EH (cell line): ENCODE results near the gene PKDREJ.
A peak's percentile ranks its signal among the peaks of the same experiment; 100 is the strongest.
"Not testable (repeated sequence)": the region's sequence is repeated elsewhere in the genome, so short reads cannot be mapped to it uniquely, and the experiment has no call there.

Source experiments
- DNase-seq: peaks from one replicate; pipeline ENCODE4 v3.0.0-alpha.2; 2015; ENCODE audit warnings: low read depth

Gene PKDREJ

DNA sequence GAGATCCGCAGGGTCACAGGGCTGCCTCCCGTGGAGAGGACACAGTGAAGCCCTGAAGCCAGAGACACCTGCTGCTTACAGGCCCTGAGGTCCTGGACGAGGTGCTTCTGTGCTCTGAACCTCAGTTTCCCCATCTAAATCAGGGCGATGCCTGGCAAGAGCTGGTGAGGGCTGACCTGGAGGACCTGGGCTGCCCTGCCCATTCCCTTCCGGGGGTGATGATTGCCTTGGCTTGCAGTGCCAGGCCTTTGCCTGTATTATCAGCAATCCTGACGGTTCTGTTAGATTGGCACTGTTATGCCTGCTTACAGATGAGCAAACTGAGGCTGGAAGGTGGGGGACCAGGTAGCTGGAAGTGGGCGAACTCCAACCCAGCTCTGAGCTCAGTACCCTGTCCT, 25.7 kb upstream of the PKDREJ start:
- no peak for DNase-seq

- DNase-seq, result no peak
These were observed 25.0 kb upstream of the PKDREJ start for GRCh38 chr22:46287873-46288751.

DNA sequence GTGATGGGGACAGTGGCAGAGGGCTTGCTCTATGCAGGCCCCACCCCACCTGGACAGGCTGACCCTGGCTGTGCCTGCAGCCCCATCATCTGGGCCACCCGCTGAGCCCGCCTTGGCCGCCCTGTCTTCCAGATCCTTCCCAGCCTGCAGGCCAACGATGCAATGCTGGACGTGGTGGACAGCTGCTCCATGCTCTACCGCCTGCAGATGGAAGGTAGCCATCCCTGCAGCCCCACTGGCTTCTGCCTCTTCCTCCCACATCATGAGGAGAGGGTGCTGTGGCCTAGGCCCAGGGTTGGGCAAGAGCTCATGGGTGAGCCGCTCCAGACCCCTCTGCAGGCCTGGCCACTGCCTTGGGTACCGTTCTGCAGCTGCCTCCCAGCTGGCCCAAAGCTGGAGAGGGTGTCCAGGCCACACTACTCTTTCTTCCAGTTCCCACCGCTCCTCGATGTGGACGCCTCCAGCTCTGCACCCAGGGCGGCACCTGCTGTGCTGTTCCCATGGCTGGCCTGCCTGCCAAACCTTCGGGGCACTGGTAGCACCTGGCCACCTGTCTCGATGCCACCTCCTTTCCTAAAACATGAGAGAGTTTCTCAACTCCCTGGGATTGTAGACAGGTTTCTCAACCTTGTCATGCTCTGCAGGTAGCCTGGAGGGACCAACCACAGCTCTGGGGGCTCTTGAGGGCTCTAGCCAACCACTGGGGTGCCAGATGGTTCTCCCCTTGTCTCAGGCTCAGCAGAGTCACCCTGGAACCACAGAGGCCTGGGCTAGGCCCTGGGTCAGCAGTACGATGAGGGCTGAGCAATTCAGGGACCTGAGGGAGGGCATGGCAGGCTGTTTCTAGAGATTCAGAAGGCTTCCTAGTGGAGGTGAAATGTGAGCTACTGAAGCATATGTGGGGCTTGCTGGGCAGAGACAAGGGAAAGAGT, 24.1 kb upstream of the PKDREJ start:
- DNase-seq, result no peak

DNA sequence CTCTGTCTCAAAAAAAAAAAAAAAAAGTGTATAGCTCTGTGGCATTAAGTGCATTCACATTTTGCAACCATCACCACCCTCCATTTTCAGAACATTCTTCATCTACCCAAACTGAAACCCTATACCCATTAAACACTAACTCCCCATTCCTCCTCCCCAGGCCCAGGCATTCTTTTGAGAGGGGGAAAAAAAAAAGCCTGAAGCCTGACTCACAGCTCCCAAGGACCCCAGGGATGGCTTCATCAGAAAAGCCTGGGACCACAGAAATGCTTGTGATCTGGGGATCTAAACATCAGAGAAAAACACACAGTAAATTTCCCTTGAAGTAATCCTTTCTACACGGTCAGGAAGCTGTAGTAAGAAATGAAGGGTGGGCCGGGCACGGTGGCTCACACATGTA, 22.9 kb upstream of the PKDREJ start:
- DNase-seq, result peak; percentile 23

GRCh38 chr22:46281866-46282678, 18.9 kb upstream of the PKDREJ start:
- DNase-seq, result no peak

DNA sequence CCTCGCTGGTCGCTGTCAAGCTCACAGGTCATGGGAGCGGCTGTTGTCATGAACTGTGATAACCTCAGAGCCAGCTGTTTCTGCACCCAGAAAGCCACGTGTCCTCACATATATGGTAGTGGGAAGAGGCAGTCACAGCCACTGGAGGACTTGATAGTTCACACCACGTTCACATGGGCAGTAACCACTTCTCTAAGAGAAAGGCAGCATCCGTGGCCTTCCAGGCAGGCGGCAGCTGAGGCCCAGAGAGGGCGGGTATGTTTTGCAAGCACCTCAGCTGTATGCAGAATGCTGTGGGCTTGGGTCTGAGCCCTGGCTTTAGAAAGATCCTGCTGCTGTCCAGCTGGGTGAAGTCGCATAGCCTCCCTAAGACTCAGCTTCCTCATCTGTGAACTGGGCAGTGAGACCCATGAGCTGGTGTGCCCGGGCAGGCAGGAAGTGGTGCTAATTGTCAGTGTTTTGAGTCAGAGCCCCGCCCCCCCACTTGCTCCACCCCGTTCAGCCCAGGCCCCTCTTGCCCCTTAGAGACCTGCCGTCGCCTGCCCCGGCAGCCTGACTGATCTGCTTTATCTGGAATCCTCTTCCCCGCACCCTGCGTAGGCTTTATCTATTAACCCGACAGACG, 18.0 kb upstream of the PKDREJ start:
- no peak for DNase-seq

- DNase-seq, result no peak
These were observed 17.1 kb upstream of the PKDREJ start for GRCh38 chr22:46280063-46280817.

DNA sequence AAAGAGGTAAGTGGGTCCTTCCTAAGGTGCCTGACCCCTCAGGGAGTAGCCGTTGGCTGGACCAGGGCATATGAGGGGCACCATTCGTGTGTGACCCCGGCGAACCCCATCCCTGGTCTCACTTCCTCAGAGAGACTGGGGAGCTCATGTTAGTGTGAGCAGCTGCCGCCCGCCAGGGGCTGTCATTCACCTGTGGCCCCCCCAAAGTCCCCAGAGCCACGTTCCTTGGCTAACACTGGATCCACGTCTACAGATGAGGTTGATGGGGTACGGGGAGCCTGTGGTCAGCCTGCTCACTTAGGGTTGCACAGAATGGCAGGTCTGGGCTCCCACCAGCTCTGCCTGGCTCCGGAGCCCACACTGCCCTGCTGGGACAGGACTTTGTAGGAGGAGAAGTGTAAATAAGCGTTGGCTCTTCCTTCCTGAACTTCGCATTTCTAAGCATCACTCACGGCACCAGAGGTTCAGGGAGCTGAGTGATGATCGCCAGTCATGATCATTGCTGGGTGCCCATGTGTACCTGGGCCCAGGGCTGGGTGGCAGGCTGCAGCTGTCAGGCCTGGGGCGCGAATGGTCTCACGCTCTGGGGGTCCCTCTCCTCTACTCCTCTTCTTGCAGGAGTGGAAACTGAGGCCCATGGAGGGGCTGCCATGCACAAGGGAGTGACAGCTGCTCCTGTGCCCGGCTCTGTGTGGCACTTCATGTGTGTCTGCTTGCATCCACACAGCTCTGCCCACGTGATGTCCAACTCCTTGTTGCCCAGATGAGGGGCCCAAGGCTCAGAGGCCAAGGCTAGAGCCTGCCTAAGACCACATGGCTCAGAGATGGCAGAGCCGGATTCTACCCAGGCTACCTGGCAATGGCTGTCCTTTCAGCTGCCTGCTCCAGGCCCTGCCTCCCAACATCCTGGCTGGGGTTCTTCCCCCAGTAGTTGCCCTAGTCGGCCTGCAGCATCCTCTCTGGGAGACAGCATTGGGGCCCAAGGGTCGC, 15.8 kb upstream of the PKDREJ start:
- no peak for DNase-seq

- DNase-seq, result no peak
These were observed 13.4 kb upstream of the PKDREJ start for GRCh38 chr22:46276563-46276962.

- peak; percentile 20 for DNase-seq
These were observed 12.4 kb upstream of the PKDREJ start for GRCh38 chr22:46275455-46276122.

- DNase-seq, result no peak
These were observed 11.2 kb upstream of the PKDREJ start for GRCh38 chr22:46274381-46274780.

DNA sequence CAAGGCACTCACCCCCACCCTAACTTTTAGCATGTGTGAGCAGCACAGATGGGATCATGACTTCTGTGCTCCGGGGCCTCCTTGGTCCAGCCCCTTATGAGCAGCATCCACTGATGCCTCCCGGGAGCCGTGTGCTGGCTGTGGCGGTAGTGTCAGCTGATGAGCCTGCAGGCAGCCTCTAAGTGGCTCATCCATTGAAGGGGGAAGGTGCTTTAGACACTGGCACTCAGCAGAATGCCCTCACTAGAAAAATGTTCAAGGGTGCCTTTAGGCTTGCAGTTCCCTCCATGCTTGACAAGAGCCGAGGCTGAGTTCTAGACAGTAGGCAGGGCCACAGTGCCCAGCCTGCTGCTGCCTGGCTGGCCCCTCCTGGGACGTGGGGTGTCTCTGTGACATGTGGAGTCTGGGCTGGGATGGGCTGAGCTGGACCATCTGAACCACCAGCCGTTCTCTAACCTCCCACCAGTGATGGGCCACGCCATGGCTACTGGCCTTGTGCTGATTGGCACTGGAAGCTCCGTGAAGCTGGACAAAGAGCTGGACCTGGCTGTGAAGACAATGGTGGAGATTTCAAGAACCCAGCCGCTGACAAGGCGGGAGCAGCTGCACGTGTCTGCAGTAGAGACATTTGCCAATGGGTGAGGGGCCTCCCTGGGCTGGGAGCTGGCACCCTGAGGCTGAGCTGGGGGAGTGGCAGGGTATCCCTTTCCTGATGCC, 10.4 kb upstream of the PKDREJ start:
- DNase-seq, result no peak

GRCh38 chr22:46272762-46273431, 9.8 kb upstream of the PKDREJ start:
- no peak for DNase-seq

DNA sequence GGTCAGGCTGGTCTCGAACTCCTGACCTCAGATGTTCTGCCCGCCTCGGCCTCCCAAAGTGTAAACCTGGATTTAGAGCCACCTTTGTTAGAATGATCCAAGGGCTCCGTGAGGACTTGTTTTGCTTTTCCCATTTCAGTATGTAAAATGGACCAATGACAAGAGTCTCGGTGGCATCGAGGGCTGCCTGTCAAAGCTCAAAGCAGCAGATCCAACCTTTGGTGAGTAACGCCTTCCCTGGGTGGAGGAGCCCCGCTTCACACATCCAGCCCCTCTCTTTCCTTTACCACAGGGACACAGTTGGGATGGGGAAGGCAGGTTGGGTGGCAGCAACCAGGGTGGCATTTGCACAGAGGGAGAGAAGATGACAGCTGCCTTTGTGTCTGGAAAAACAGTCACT, 9.1 kb upstream of the PKDREJ start:
- no peak for DNase-seq

DNA sequence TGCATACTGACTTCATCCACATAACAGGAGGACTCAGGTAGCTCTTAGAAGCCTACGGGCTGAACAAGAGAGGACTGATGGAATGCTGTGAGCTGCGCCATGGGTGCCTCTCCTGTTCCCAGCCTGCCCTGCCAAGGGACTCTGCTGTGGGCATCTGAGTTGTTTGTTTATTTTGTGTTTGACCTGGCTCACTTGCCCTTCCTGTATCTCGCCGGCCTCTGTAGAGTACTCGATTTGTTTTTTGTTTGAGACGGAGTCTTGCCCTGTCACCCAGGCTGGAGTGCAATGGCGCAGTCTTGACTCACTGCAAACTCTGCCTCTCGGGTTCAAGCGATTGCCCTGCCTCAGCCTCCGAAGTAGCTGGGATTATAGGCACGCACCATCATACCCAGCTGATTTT, 6.4 kb upstream of the PKDREJ start:
- DNase-seq, result no peak

GRCh38 chr22:46267431-46268279, 4.5 kb upstream of the PKDREJ start, which contains the start of gene TTC38:
TTC38 (plus strand) TSS chr22:46268008; CDS start chr22:46268040, 32 bp downstream.
- DNase-seq, result peak; percentile 89

GRCh38 chr22:46265627-46266026, 2.5 kb upstream of the PKDREJ start:
- not testable (repeated sequence) for DNase-seq
